CD8-positive, alpha-beta memory T cell (primary cell): Measurements from ENCODE around the gene SSBP1. TPM values are rescaled to one million over a fixed set of nuclear protein-coding genes. Genes with fewer than 3 reads are reported as not detected.

Source experiments
- CTCF ChIA-PET: fragments of 350-600 bp; sonication (Branson Sonifier 250); formaldehyde crosslinking; loops from one replicate; lab custom pipeline; 2021; ENCODE audit warnings: antibody characterized with exemption; lab: Charles Lee
- POLR2A ChIA-PET: fragments of 350-600 bp; sonication (Branson Sonifier 250); formaldehyde crosslinking; loops from one replicate; lab custom pipeline; 2021; ENCODE audit warnings: antibody characterized with exemption; lab: Charles Lee
- DNase-seq, 5 donors: peaks; one replicate each; pipeline versions ENCODE4 v3.0.0 to v3.0.0-alpha.2; 2020 to 2022; ENCODE audit warnings: mixed read lengths in 1 of 5
- H3K27ac ChIP-seq: one replicate; pipeline ENCODE4 v1.7.0; 2013; ENCODE audit warnings: low read depth, mild to moderate bottlenecking, low read length, moderate library complexity
- H3K27me3 ChIP-seq: 2 replicates; pipeline ENCODE4 v1.7.0; 2013; ENCODE audit warnings: low read length, mild to moderate bottlenecking; ENCODE audit not compliant: insufficient read depth, poor library complexity, severe bottlenecking
- H3K36me3 ChIP-seq: 2 replicates; pipeline ENCODE4 v1.7.0; 2013; ENCODE audit warnings: mild to moderate bottlenecking, low read length, moderate library complexity; ENCODE audit not compliant: insufficient read depth
- H3K4me1 ChIP-seq: 2 replicates; pipeline ENCODE4 v1.7.0; 2013; ENCODE audit warnings: mild to moderate bottlenecking, low read length, moderate library complexity; ENCODE audit not compliant: insufficient read depth
- H3K4me3 ChIP-seq: 2 replicates; pipeline ENCODE4 v1.7.0; 2013; ENCODE audit warnings: mild to moderate bottlenecking, low read length
- H3K9me3 ChIP-seq: 2 replicates; pipeline ENCODE4 v1.7.0; 2013; ENCODE audit warnings: mild to moderate bottlenecking, low read length
- H3K27ac Mint-ChIP-seq, 8 donors: one replicate each; pipeline ENCODE4 v1.8.0; 2020 to 2021; ENCODE audit warnings: mixed read lengths in 8 of 8, mild to moderate bottlenecking in 6 of 8, inconsistent platforms in 3 of 8, moderate library complexity in 3 of 8
- H3K27me3 Mint-ChIP-seq, 2 donors: one replicate each; pipeline ENCODE4 v1.8.0; 2020 to 2021; ENCODE audit warnings: mixed read lengths in 2 of 2, mild to moderate bottlenecking in 1 of 2, moderate library complexity in 1 of 2
- H3K36me3 Mint-ChIP-seq, 3 donors: one replicate each; pipeline ENCODE4 v1.8.0; 2020 to 2021; ENCODE audit warnings: mixed read lengths in 3 of 3, inconsistent platforms in 1 of 3, mild to moderate bottlenecking in 1 of 3
- H3K4me1 Mint-ChIP-seq, 3 donors: one replicate each; pipeline ENCODE4 v1.8.0; 2020 to 2021; ENCODE audit warnings: mixed read lengths in 3 of 3, inconsistent platforms in 1 of 3, mild to moderate bottlenecking in 1 of 3
- H3K4me3 Mint-ChIP-seq, 7 donors: one replicate each; pipeline ENCODE4 v1.8.0; 2020 to 2021; ENCODE audit warnings: mixed read lengths in 7 of 7, mild to moderate bottlenecking in 6 of 7, moderate library complexity in 4 of 7, inconsistent platforms in 2 of 7
- H3K9me3 Mint-ChIP-seq, 5 donors: one replicate each; pipeline ENCODE4 v1.8.0; 2020 to 2022; ENCODE audit warnings: mixed read lengths in 5 of 5, mild to moderate bottlenecking in 3 of 5, moderate library complexity in 2 of 5, inconsistent platforms in 1 of 5
- polyA plus RNA-seq: library from polyadenylated mRNA; unstranded; fragments of 300-500 nt; fragmentation: Illumina TruSeq; gene quantifications from one replicate; pipeline ENCODE4 v1.2.3, GENCODE V29; 2021
- total RNA-seq, 2 experiments: library from RNA; stranded (reverse); gene quantifications; one replicate each; pipeline ENCODE4 v1.2.3, GENCODE V29; 2021

Gene SSBP1
- total and polyA plus RNA-seq, 3 experiments from 2014 or later, result 284 to 331 (median 291) TPM

DNA sequence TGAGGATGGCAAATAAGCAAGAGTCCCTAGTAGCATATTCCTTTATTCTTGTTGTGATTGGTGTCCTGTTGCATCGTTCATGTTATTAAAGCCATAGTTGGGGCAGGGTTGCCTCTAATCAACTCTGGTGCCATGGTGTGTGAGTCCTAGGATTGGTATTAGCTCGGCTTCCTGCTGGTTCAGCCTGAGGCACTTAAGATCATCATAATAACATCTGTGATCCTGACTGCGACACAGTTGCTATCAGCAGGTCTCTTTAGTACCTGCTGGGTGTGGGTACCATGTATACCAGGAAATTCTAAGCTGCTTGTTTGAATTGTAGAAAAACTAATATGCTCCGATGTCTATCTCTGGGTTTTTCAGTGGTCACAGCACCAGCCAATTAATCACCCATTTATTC, 28.4 kb upstream of the SSBP1 start:
- Histone ChIP-seq H3K4me3 (no peak overlapping the region), H3K27ac (no peak overlapping the region), H3K9me3 (no peaks in the 10 kb centered on the region), H3K27me3 (no peaks in the 10 kb centered on the region), H3K4me1 (no peaks in the 10 kb centered on the region), H3K36me3 (no peaks in the 10 kb centered on the region)
- ChIA-PET POLR2A (no interaction called here), CTCF (interaction anchor here (1.0 to 2.3 kb wide), 4 partner anchors 8 to 55 kb away, joined by 3 to 17 read pairs (median 4); partner anchors contain the start of gene DENND11)
- Mint-ChIP-seq H3K27ac (peak overlapping the region in 1 of 8 donors; percentile 26), H3K4me1 (peaks cover 3 to 5% (median 5%) of the 10 kb centered on the region in 3 donors), H3K4me3 (no peak overlapping the region), H3K36me3 (peaks cover 0 to 3% (median 0%) of the 10 kb centered on the region in 3 donors), H3K27me3 (peaks cover 0 to 1% of the 10 kb centered on the region in 2 donors), H3K9me3 (no peaks in the 10 kb centered on the region)
- no peak for DNase-seq

DNA sequence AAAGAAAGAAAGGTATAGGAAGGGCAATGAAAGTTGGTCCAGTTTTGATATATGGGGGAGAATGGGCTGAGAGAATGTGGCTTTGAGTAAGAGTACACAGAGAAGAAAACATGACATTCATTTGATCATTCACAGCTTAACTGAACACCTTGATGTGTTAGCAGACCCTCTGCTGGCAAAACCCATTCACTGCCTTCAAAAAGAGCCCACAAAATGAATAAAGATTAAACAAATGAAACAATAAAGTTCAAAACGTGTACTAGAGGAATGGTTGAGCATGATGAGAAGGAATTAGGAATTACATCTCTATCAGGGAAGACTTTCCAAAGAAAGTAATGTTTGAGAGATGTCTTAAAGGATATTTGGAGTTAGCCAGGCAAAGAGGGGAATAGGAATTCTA, 27.9 kb upstream of the SSBP1 start:
- no peak overlapping the region for H3K4me3 ChIP-seq
- peaks cover 0 to 1% of the 10 kb centered on the region in 2 donors for H3K27me3 Mint-ChIP-seq
- H3K27ac ChIP-seq, result no peak overlapping the region
- no peaks in the 10 kb centered on the region for H3K9me3 Mint-ChIP-seq
- H3K36me3 Mint-ChIP-seq, result peaks cover 0 to 3% (median 0%) of the 10 kb centered on the region in 3 donors
- ChIA-PET POLR2A (no interaction called here), CTCF (interaction anchor here (1.0 to 2.3 kb wide), 3 partner anchors 9 to 56 kb away, joined by 3 to 17 read pairs (median 5); partner anchors contain the start of gene DENND11)
- H3K27me3 ChIP-seq, result no peaks in the 10 kb centered on the region
- no peaks in the 10 kb centered on the region for H3K9me3 ChIP-seq
- no peaks in the 10 kb centered on the region for H3K4me1 ChIP-seq
- no peaks in the 10 kb centered on the region for H3K36me3 ChIP-seq
- peaks cover 3 to 5% (median 5%) of the 10 kb centered on the region in 3 donors for H3K4me1 Mint-ChIP-seq
- no peak overlapping the region for H3K4me3 Mint-ChIP-seq
- no peak for DNase-seq
- peak overlapping the region in 2 of 8 donors; percentile 4 to 26 for H3K27ac Mint-ChIP-seq

DNA sequence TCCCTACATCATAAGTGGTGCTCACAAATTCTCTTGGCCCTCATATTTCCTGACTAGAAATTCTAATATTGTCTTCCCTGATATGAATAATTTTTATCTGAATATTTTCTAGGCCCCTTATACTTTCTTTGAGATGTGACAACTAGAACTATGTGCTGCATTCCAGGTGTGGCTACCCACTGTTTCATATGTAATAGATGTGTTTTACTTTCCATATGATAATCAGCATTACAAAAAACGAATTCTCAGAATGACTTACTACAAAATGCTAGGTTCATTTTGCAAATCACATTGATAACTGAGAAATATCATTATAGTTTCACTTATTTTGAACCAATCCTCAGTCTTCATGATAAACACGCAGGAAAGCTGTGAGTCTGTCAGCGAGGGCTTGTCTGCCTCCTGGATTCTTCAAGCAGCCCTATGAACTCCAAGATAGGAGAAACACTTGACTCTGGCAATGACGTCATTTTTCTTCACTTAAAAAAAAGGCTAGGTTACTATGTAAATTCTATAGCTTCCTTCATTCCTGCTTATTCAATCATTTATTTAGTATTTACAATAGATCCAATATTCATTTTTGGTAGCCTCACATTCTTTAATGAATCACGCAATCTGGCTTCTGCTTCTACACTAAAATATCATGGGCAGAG, 25.4 kb upstream of the SSBP1 start:
- Histone ChIP-seq H3K36me3 (no peaks in the 10 kb centered on the region), H3K9me3 (no peaks in the 10 kb centered on the region), H3K27ac (no peak overlapping the region), H3K27me3 (no peaks in the 10 kb centered on the region), H3K4me1 (no peaks in the 10 kb centered on the region), H3K4me3 (no peak overlapping the region)
- no peaks in the 10 kb centered on the region for H3K27me3 Mint-ChIP-seq
- no peak overlapping the region for H3K27ac Mint-ChIP-seq
- H3K9me3 Mint-ChIP-seq, result no peaks in the 10 kb centered on the region
- ChIA-PET CTCF (no interaction called here), POLR2A (no interaction called here)
- no peak for DNase-seq
- H3K4me1 Mint-ChIP-seq, result peaks cover 3 to 5% (median 5%) of the 10 kb centered on the region in 3 donors
- H3K4me3 Mint-ChIP-seq, result no peak overlapping the region
- H3K36me3 Mint-ChIP-seq, result peaks cover 0 to 7% (median 0%) of the 10 kb centered on the region in 3 donors

DNA sequence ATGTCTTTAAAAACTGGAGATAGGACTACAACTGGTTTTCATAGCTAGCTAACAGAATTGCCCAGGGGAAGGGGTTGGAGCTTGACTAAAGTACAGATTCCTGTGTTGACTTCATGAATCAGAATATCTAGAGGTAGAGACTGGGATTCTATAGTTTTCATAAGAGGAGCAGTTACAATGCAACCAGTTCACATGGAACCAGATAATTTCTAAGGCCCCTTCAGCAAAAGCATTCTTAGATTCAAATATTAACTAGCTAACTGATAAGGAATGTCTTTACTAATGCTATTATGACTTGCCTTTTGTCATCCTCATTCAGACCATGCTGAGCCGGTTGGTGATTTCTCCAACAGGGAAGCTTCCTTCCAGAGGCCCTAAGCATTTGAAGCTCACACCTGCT, 24.3 kb upstream of the SSBP1 start:
- ChIA-PET POLR2A (no interaction called here), CTCF (interaction anchor here (1.6 kb wide), 1 partner anchor 10 kb away, joined by 4 read pairs; no protein-coding TSS in a partner anchor)
- H3K36me3 ChIP-seq, result no peaks in the 10 kb centered on the region
- H3K4me1 Mint-ChIP-seq, result peaks cover 3 to 5% (median 5%) of the 10 kb centered on the region in 3 donors
- no peaks in the 10 kb centered on the region for H3K27me3 ChIP-seq
- no peaks in the 10 kb centered on the region for H3K27me3 Mint-ChIP-seq
- no peak overlapping the region for H3K27ac ChIP-seq
- no peak overlapping the region for H3K27ac Mint-ChIP-seq
- H3K9me3 Mint-ChIP-seq, result no peaks in the 10 kb centered on the region
- H3K4me3 Mint-ChIP-seq, result no peak overlapping the region
- H3K36me3 Mint-ChIP-seq, result peaks cover 0 to 10% (median 0%) of the 10 kb centered on the region in 3 donors
- H3K4me1 ChIP-seq, result no peaks in the 10 kb centered on the region
- no peak overlapping the region for H3K4me3 ChIP-seq
- DNase-seq, result no peak
- no peaks in the 10 kb centered on the region for H3K9me3 ChIP-seq

DNA sequence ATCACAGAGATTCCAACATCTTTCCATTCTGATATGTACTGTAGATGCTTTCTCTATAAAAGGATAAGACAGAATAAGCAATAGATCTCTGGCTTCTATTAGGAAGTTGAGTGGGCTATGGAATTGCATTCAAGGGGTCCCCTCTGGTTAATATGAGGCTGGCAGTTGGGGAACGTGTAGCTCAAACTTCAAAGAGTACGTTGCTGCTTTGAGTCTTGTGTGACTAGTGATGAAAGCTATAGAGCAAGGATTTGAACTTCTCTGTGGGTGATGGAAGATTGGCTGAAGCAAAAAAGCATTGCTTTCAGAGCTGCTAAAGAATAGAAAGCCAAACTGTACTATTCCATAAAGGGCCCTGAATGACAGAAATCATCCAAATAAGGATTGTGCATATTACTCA, 23.6 kb upstream of the SSBP1 start:
- Mint-ChIP-seq H3K36me3 (peaks cover 0 to 10% (median 0%) of the 10 kb centered on the region in 3 donors), H3K27ac (no peak overlapping the region), H3K4me3 (no peak overlapping the region), H3K9me3 (no peaks in the 10 kb centered on the region), H3K4me1 (peaks cover 3 to 5% (median 5%) of the 10 kb centered on the region in 3 donors), H3K27me3 (no peaks in the 10 kb centered on the region)
- no peaks in the 10 kb centered on the region for H3K36me3 ChIP-seq
- H3K4me1 ChIP-seq, result no peaks in the 10 kb centered on the region
- ChIA-PET CTCF (interaction anchor here (1.6 kb wide), 1 partner anchor 9 kb away, joined by 4 read pairs; no protein-coding TSS in a partner anchor), POLR2A (no interaction called here)
- no peak overlapping the region for H3K4me3 ChIP-seq
- no peaks in the 10 kb centered on the region for H3K9me3 ChIP-seq
- H3K27me3 ChIP-seq, result no peaks in the 10 kb centered on the region
- no peak overlapping the region for H3K27ac ChIP-seq
- DNase-seq, result no peak

DNA sequence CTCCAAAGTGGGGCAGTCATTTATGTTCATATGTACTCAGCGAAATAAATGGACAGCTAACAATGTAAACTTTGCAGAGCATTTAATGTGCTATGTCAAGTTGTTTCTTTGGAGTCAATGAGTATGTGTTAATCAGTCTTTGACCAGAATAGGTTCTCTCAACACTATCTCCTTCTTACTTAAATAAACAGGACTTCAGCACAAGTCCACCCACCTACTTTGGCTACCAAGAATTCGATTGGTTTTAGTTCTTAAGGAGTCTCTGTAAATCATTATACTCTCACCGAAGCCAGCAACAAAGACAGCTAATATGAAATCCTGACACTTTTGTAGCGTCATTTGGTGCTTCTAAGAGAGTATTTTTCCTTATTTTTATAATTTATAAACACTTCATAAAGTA, 23.1 kb upstream of the SSBP1 start:
- Histone ChIP-seq H3K27me3 (no peaks in the 10 kb centered on the region), H3K4me3 (no peak overlapping the region), H3K9me3 (no peaks in the 10 kb centered on the region), H3K27ac (no peak overlapping the region), H3K36me3 (no peaks in the 10 kb centered on the region), H3K4me1 (no peaks in the 10 kb centered on the region)
- Mint-ChIP-seq H3K27ac (no peak overlapping the region), H3K4me3 (no peak overlapping the region), H3K4me1 (peaks cover 3 to 5% (median 5%) of the 10 kb centered on the region in 3 donors), H3K27me3 (no peaks in the 10 kb centered on the region), H3K9me3 (no peaks in the 10 kb centered on the region), H3K36me3 (peaks cover 0 to 10% (median 0%) of the 10 kb centered on the region in 3 donors)
- CTCF ChIA-PET, result interaction anchor here (1.6 kb wide), 1 partner anchor 8 kb away, joined by 4 read pairs; no protein-coding TSS in a partner anchor
- no peak for DNase-seq
- POLR2A ChIA-PET, result no interaction called here

DNA sequence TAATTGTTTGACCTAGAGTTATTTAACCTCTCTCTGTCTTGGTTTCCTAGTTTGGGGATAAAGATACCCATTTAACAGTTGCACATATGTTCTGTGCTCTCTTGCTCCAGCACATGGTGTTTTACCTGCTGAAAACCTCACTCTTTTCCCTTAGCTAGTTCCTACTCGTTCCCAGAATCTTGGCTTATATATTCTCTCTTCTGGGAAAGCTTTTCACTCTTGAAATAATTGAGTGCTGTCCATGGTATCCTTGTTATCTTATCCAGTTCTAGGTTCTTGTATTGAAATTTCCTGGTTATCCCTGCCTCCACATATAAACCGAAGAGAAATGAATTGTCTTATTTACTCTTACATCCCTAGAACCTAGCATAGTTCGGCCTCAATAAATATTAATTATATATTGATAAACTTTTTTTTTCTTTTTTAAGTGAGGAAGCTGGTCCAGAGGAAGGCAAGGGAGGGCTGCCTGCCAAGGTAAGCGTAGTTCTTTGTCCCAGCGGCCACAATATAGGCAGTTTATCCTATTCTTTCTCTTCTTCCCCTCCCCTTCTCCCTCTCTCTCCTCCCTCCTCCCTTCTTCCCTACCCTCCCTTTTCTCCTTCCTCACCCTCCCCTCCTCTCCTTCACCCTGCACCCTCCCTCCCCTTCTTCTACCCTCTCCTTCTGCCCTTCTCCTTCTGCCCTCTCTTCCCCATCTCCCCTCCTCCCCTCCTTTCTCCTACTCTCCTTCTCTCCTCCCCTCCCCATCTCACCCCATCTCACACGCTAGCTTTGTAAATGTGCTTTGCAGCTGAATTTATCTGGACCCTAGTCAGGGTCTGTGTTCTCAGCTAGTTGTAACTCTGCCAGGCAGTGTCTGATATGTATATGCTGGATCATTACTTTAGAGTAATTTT, 22.1 kb upstream of the SSBP1 start:
- no peak for DNase-seq
- CTCF ChIA-PET, result interaction anchor here (0.6 to 1.3 kb wide), 2 partner anchors 22 to 26 kb away, joined by 3 to 5 read pairs; partner anchors contain the start of gene SSBP1

More for the DNA sequence above, 22.1 kb upstream of the SSBP1 start:
- POLR2A ChIA-PET, result no interaction called here
- H3K36me3 ChIP-seq, result no peaks in the 10 kb centered on the region
- H3K9me3 Mint-ChIP-seq, result no peaks in the 10 kb centered on the region
- H3K36me3 Mint-ChIP-seq, result peaks cover 0 to 6% (median 0%) of the 10 kb centered on the region in 3 donors
- no peak overlapping the region for H3K27ac ChIP-seq
- H3K27me3 ChIP-seq, result no peaks in the 10 kb centered on the region
- no peaks in the 10 kb centered on the region for H3K4me1 ChIP-seq
- H3K4me3 Mint-ChIP-seq, result no peak overlapping the region
- peaks cover 3 to 5% (median 5%) of the 10 kb centered on the region in 3 donors for H3K4me1 Mint-ChIP-seq
- H3K9me3 ChIP-seq, result no peaks in the 10 kb centered on the region
- H3K4me3 ChIP-seq, result no peak overlapping the region
- H3K27ac Mint-ChIP-seq, result peak overlapping the region in 1 of 8 donors; percentile 72
- peaks cover 0 to under 1% of the 10 kb centered on the region in 2 donors for H3K27me3 Mint-ChIP-seq
